Sigmoid colon (tissue), 7 donors: ENCODE results near the gene RTF1. TPM values are rescaled to one million over a fixed set of nuclear protein-coding genes. Genes with fewer than 3 reads are reported as not detected.
A peak's percentile ranks its signal among the peaks of the same experiment; 100 is the strongest.
"Not testable (repeated sequence)": the region's sequence is repeated elsewhere in the genome, so short reads cannot be mapped to it uniquely, and the experiment has no call there.

Source experiments
- DNase-seq: peaks from one replicate; pipeline ENCODE4 v3.0.0-alpha.2; 2019
- H3K27ac ChIP-seq, 4 donors: fragments of 200-600 bp; sonication (generic); one replicate each; pipeline ENCODE4 v1.5.1; 2016 to 2019; ENCODE audit warnings: mild to moderate bottlenecking in 1 of 4
- H3K27me3 ChIP-seq, 3 donors: fragments of 200-600 bp; sonication (generic); one replicate each; pipeline ENCODE4 v1.5.1; 2019; ENCODE audit warnings: mild to moderate bottlenecking in 1 of 3
- H3K36me3 ChIP-seq, 4 donors: fragments of 200-600 bp; sonication (generic); one replicate each; pipeline ENCODE4 v1.5.1; 2016 to 2019
- H3K4me1 ChIP-seq, 4 donors: fragments of 200-600 bp; sonication (generic); one replicate each; pipeline ENCODE4 v1.5.1; 2017 to 2019
- H3K4me3 ChIP-seq, 4 donors: fragments of 200-600 bp; sonication (generic); one replicate each; pipeline ENCODE4 v1.5.1; 2017 to 2019; ENCODE audit warnings: mild to moderate bottlenecking in 2 of 4, moderate library complexity in 1 of 4
- H3K9me3 ChIP-seq, 4 donors: fragments of 200-600 bp in 3 of 4; sonication (generic) in 3 of 4; one replicate each; pipeline versions ENCODE4 v1.5.1 to v1.6.1; 2013 to 2019
- EP300 ChIP-seq, 4 donors: sonication (generic); formaldehyde crosslinking; IDR thresholded peaks; one replicate each; pipeline ENCODE4 v1.6.1; 2017; ENCODE audit warnings: antibody characterized with exemption in 4 of 4
- POLR2A ChIP-seq, 2 donors: fragments of 450-650 bp; IDR thresholded peaks; one replicate each; pipeline ENCODE4 v1.6.1; 2016; ENCODE audit warnings: antibody characterized with exemption in 2 of 2, mild to moderate bottlenecking in 2 of 2, moderate library complexity in 2 of 2
- POLR2AphosphoS5 ChIP-seq, 4 donors: sonication (generic); formaldehyde crosslinking; IDR thresholded peaks; one replicate each; pipeline ENCODE4 v1.6.1; 2017; ENCODE audit warnings: antibody characterized with exemption in 4 of 4
- WGBS, 2 donors: extraction: QIAGEN DNeasy Blood & Tissue Kit; methylation state at CpG; one replicate each; pipeline ENCODE4 v1.1.7; 2013; 5-methylcytosine and 5-hydroxymethylcytosine counted together
- intact Hi-C: fragments of 100-400 bp; cut with DNase I; formaldehyde crosslinking; loops from one replicate; pipeline ENCODE4 v1.15.1; 2023
- polyA plus RNA-seq, 3 donors: library from polyadenylated mRNA; stranded (reverse); fragments of 200-250 nt; gene quantifications; one replicate each; pipeline ENCODE4 v1.2.3, GENCODE V29; 2013
- total RNA-seq, 4 donors: library from RNA; depleted of rRNA; stranded (reverse); fragments of >200 nt; gene quantifications; one replicate each; pipeline ENCODE4 v1.1.0, GENCODE V29; 2016
- TF ChIP-seq, protein P1 (sequence below), 4 experiments: fragments of 450-650 bp in 3 of 4; fragments of 200-600 bp in 1 of 4; IDR thresholded peaks; one replicate each; pipeline ENCODE4 v1.5.1; 2016 to 2019; ENCODE audit warnings: antibody characterized with exemption in 4 of 4, mild to moderate bottlenecking in 3 of 4, moderate library complexity in 2 of 4
- donor health status: healthy with polysubstance abuse.
- donor health status: Bipolar disorder and iron deficiency.
- donor health status: healthy.

Gene RTF1
- total and polyA plus RNA-seq, 7 donors, result 18.6 to 35.7 (median 30.5) TPM

DNA sequence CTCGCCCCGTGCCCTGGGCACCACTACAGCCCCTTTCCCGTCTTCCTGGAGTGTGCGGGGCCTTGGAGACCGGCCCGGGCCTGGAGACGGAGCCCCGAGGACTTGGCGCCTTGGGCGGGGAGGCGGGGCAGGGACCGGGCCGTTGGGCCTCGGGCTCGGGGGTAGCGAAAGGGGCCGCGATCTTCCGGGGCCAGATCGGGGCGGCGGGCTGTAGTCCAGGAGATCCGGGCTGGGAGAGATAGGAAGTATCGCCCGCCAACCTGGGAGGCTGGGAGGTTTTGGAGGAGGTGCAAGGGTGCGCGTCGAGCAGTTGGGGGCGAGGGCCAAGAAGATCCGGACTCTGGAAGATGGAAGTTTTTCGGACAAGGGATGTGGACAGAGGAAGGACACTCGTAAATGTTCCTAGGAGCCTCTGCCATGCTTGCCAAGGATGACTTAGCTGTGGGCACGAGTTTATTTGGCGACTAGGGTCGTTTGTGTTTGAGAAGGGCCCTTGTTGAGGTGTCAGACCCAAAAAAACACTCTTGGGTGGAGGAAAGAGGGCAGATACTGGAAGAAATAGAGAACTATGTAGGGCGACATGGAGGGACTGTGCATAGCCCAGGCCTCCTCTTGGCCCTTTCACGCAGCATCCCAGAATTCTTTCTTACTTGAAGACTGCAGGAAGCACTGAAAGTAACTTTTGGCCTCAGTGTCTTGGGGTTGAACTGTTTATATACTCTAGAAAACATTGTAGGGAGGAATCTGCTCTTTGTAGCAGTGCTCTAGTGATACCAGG, 712 bp downstream of the RTF1 start:
- Histone ChIP-seq H3K4me1 (peaks cover 0 to 49% (median 28%) of the 10 kb centered on the region in 4 donors), H3K27me3 (no peaks in the 10 kb centered on the region), H3K9me3 (no peaks in the 10 kb centered on the region), H3K27ac (peak overlapping the region; percentile 86 to 94 (median 91)), H3K36me3 (no peaks in the 10 kb centered on the region), H3K4me3 (peak overlapping the region; percentile 59 to 100 (median 92))
- peak; percentile 71 for DNase-seq
- 1% methylated on average over 37 of the region's 37 CpGs for WGBS, 2 donors
- intact Hi-C loops, result loop anchor here (2.0 to 10.0 kb wide), 4 partner anchors 15 to 190 kb away; partner anchors contain the start of genes NDUFAF1, NUSAP1 and OIP5
- TF ChIP-seq EP300 (IDR thresholded peaks at IDR 0.05) (no peak), POLR2A (IDR thresholded peaks at IDR 0.05) (no peak), POLR2AphosphoS5 (IDR thresholded peaks at IDR 0.05) (no peak)
- TF ChIP-seq, protein P1, sequence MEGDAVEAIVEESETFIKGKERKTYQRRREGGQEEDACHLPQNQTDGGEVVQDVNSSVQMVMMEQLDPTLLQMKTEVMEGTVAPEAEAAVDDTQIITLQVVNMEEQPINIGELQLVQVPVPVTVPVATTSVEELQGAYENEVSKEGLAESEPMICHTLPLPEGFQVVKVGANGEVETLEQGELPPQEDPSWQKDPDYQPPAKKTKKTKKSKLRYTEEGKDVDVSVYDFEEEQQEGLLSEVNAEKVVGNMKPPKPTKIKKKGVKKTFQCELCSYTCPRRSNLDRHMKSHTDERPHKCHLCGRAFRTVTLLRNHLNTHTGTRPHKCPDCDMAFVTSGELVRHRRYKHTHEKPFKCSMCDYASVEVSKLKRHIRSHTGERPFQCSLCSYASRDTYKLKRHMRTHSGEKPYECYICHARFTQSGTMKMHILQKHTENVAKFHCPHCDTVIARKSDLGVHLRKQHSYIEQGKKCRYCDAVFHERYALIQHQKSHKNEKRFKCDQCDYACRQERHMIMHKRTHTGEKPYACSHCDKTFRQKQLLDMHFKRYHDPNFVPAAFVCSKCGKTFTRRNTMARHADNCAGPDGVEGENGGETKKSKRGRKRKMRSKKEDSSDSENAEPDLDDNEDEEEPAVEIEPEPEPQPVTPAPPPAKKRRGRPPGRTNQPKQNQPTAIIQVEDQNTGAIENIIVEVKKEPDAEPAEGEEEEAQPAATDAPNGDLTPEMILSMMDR (IDR thresholded peaks at IDR 0.05), result no peak

DNA sequence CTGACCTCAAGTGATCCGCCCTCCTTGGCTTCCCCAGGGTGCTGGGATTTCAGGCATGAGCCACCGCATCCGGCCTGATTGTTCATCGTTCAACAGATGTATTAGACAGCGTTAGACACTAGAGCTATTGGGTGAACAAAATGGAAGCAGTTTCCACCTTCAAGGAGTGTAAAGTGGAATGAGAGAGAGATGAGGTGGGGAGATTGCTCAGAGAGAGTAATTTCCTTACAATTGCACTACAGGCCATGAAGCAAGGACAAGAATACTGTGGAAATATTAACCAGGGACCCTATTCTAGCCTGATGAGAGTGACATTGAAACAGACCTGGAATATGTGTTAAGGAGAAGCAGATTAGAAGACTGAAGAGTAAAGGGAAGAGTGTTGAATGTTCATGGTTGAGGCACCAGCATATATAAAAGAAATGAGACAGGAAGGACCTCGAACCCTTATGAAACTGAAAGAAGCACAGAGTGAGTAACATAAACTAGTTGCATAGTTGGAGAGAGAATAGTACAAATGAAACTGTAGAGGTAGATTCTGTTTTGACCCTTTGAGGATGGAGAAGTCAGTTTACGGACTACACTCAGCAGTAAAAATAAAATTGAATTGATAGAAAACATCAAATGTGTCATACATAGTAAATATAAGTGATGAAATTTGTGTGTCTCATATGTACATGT, 7.2 kb downstream of the RTF1 start:
- intact Hi-C loops, result no loop called here
- DNase-seq, result no peak
- no peak for TF ChIP-seq EP300 (IDR thresholded peaks at IDR 0.05)
- no peak for TF ChIP-seq POLR2AphosphoS5 (IDR thresholded peaks at IDR 0.05)
- TF ChIP-seq, protein P1 (IDR thresholded peaks at IDR 0.05), result no peak
- TF ChIP-seq POLR2A (IDR thresholded peaks at IDR 0.05), result no peak

DNA sequence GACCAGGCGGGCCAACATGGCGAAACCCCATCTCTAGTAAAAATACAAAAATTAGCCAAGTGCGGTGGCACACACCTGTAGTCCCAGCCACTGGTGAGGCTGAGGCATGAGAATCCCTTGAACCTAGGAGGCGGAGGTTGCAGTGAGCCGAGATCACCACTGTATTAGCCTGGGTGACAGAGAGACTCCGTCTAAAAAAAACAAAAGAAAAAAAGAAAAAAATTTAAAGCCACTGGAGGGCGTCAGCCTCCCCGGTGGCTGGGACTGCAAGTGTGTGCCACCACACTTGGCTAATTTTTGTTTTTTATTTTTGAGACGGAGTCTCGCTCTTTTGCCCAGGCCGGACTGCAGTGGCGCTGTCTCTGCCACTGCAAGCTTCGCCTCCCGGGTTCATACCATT, 7.9 kb downstream of the RTF1 start:
- TF ChIP-seq, protein P1 (IDR thresholded peaks at IDR 0.05), result no peak
- TF ChIP-seq POLR2A (IDR thresholded peaks at IDR 0.05) (no peak), POLR2AphosphoS5 (IDR thresholded peaks at IDR 0.05) (no peak), EP300 (IDR thresholded peaks at IDR 0.05) (no peak)
- intact Hi-C loops, result no loop called here
- Histone ChIP-seq H3K36me3 (no peaks in the 10 kb centered on the region), H3K27ac (no peak overlapping the region), H3K4me3 (no peak overlapping the region), H3K9me3 (no peaks in the 10 kb centered on the region), H3K4me1 (peaks cover 0 to 20% (median 3%) of the 10 kb centered on the region in 4 donors), H3K27me3 (no peaks in the 10 kb centered on the region)
- WGBS, 2 donors, result 96% methylated on average over 14 of the region's 14 CpGs
- DNase-seq, result peak; percentile 14

More for the DNA sequence above, 7.2 kb downstream of the RTF1 start:
- Histone ChIP-seq H3K36me3 (no peaks in the 10 kb centered on the region), H3K4me3 (no peak overlapping the region), H3K27me3 (no peaks in the 10 kb centered on the region), H3K9me3 (no peaks in the 10 kb centered on the region), H3K4me1 (peaks cover 0 to 25% (median 5%) of the 10 kb centered on the region in 4 donors), H3K27ac (no peak overlapping the region)
- 84 to 92% methylated on average over 7 of the region's 7 CpGs for WGBS, 2 donors

DNA sequence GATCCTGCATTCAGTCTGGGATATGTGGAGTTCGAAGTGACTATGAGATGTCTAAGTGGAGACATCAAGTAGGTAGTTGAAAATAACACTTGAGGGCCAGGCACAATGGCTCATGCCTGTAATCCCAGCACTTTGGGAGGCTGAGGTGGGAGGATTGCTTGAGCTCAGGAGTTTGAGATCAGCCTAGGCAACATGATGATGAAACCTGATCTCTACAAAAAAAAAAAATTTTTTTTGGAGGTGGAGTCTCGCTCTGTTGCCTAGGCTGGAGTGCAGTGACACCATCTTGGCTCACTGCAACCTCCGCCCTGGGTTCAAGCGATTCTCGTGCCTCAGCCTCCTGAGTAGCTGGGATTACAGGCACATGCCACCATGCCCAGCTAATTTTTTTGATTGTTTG, 9.0 kb downstream of the RTF1 start:
- H3K27ac ChIP-seq, intact Hi-C loops, H3K9me3 ChIP-seq, H3K27me3 ChIP-seq, H3K4me1 ChIP-seq, H3K4me3 ChIP-seq, H3K36me3 ChIP-seq: not testable (repeated sequence)
- WGBS, 2 donors, result 95 to 96% methylated on average over 5 of the region's 5 CpGs
- peak; percentile 12 for DNase-seq
